HL-60/S4 (cell line): ENCODE measurements around the gene KIF16B.
"Not testable (repeated sequence)": the region's sequence is repeated elsewhere in the genome, so short reads cannot be mapped to it uniquely, and the experiment has no call there.

Experiments
- in situ Hi-C: fragments of 300-500 bp; cut with MboI; formaldehyde crosslinking; loops from 2 replicates; pipeline ENCODE4 v1.14.3; 2022; ENCODE audit warnings: low sequenced_read_pairs

The KIF16B gene

GRCh38 chr20:16527438-16527837 is 45.8 kb downstream of the KIF16B start:
- in situ Hi-C loops, result no loop called here

DNA sequence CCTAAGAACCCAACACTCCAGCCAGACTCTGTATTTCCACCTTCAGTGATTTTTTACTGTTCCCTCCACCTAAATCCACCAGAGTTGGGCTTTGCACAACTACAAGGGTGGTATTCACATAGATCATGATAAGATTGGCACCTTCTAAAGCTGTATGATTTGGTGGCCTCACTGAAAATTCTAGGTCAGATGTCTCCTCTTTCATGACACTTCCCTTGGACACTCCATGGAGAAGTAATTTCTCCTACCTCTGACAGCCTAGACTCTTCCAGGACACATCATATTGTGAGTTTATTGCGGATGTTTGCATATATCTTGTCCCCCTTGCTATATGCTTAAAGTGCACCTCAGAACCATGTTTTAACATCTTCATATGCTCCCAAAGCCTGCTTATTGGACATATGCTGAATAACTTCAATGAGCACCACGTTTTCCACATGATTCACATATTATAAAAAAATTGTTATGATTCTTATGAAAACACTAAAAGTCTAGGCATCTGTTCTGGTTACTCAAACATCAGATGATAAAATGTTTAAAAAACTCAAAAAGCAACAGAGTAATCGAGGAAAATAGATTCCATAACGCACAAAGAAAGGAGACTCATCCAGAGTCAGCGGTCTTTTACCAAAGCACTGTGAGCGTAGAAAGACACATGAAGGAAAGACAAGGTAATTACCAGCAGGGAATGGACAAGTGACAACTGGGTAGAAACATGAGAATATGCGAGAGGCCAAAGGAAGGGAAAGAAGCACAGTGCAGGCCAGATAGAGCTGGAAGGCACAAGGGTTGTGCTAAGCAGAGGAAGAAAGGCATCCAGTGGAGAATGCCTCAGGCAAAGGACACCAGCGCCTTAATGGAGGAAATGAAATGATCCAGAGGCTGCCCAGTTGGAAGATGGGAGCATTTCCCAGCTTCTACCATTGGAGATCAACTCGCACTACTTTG is 46.5 kb downstream of the KIF16B start:
- in situ Hi-C loops, result no loop called here

DNA sequence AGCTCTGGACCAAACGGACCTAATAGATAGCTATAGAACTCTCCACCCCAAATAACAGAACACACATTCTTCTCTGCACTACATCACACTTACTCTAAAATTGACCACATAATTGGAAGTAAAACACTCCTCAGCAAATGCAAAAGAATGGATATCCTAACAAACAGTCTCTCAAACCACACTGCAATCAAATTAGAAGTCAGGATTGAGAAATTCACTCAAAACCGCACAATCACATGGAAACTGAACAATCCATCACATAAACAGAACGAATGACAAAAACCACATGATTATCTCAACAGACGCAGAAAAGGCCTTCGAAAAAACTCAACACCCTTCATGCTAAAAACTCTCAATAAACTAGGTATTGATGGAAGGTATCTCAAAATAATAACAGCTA is 50.6 kb downstream of the KIF16B start:
- in situ Hi-C loops, result not testable (repeated sequence)

DNA sequence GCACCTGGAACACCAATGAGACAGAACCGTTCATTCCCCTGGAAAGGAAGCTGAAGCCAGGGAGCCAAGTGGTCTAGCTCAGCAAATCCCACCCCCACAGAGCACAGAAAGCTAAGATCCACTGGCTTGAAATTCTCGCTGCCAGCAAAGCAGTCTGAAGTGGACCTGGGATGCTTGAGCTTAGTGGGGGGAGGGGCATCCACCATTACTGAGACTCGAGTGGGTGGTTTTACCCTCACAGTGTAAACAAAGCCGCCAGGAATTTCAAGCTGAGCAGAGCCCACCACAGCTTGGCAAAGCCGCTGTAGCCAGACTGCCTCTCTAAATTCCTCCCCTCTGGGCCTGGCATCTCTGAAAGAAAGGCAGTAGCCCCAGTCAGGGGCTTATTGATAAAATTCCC is 53.1 kb downstream of the KIF16B start:
- in situ Hi-C loops, result no loop called here

GRCh38 chr20:16519673-16520072 is 53.6 kb downstream of the KIF16B start:
- in situ Hi-C loops, result not testable (repeated sequence)

- in situ Hi-C loops, result no loop called here
Observed at GRCh38 chr20:16518784-16519084, 54.5 kb downstream of the KIF16B start.

DNA sequence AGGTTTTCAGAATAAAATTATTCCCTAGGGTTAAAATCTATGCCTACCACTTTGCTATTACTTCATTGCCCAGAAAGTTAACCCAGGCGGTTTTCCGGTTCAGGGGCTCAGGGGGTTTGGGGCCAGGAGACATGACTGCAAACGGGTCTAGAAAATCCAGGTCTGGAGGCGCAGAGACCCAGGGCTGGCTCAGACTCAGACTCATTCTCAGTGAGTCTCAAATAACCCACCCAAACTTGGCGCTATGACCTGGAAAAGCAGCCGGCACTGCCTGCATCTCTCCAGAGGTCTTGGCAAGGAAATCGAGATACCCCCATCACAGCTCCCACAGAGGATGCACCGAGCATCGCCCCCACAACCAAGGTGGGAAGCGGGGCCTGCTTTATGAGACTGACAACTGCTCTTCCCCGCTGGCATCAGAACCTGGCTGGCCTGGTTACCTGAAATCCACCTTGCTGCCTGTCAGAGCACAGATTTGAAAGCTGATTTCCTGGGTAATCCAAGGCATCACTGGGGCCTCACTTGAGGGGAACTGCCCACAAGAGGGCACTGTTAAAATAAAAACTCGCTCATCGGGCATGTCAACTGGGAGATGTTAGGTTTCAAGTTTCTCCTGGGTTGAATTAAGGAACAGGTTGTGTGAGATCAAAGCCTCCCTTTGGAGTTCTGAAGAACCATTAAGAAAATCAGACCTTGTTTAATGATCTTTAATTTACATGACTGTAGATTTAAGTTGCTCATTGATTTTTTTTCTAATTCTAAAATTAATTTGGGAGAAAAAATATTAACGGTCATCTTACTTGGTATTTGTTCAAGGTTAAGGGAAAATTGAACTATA is 55.1 kb downstream of the KIF16B start:
- in situ Hi-C loops, result no loop called here

DNA sequence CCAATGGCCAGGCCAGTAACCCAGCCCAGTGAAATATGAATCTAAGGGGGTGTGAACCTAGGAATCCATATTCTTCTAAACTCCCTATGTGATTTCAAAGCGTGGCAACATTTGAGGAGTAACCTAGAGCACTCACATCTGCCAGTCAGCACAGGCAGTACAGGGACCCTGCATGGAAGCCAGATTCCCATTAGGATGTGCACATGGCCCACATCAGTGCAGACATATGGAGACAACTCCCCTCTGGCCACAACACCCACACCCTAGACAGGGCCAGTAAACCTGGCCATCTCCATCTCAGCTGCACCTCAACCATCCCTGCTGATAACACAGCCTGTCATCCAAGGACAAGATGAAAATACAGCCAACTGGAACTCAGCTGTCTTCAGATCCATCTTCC is 56.5 kb downstream of the KIF16B start:
- in situ Hi-C loops, result no loop called here

DNA sequence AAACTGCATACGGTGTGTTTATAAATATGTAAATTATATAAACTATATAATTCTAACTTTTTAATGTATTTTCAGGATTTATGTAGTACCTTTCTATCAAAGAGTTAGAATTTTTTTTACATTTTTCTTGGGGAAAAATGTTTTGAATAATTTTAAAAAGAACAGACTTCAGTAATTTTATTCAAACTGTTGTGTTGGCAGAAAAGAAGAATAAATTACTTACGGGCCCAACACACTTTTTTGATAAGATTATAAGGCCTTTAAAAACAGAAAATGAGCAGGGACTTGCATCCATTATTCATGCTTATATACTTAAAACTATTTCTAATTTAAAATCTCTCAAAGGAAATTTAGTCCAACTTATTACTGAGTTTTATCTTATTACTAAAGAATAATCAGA is 58.2 kb downstream of the KIF16B start:
- in situ Hi-C loops, result no loop called here

DNA sequence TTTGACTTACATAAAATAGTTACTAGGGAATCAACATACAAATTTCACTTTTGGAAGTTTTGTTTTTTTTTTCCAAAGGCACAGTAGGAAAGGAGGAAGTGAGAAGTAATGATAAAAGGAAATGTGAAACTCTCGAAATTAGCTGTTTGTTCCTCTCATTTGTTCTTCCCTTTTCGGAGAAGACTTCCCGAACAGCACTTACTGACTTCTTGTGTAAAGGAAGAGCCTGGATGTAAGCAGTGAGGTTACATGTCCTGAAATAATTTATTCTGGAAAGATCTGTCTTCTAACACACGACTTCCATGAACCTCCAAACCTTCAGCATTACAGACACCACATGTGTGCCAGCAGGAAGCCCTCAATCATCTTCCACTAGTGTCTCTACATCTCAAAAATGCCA is 59.1 kb downstream of the KIF16B start:
- in situ Hi-C loops, result no loop called here

DNA sequence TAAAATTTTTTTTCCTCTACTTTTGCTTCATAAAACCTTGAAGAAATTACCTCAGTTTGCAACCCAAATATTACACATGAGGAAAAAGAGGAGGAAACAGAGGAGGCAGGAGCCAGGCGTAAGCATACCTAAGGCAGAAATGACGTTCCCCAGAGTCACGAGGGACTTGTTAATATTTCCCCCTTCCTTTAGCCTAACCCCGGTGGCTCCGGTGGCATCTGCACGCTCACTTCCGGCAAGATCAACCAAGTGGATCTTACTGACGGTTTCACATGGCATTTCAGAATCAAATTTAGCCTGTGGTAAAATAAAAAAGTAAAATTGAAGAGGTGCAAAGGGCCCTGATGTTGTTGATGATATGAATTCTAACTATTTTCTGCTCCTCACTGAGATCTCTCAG is 67.4 kb downstream of the KIF16B start:
- in situ Hi-C loops, result no loop called here

GRCh38 chr20:16501301-16501700 is 71.9 kb downstream of the KIF16B start:
- in situ Hi-C loops, result no loop called here

- in situ Hi-C loops, result no loop called here
Observed at GRCh38 chr20:16500197-16500596, 73.1 kb downstream of the KIF16B start.

DNA sequence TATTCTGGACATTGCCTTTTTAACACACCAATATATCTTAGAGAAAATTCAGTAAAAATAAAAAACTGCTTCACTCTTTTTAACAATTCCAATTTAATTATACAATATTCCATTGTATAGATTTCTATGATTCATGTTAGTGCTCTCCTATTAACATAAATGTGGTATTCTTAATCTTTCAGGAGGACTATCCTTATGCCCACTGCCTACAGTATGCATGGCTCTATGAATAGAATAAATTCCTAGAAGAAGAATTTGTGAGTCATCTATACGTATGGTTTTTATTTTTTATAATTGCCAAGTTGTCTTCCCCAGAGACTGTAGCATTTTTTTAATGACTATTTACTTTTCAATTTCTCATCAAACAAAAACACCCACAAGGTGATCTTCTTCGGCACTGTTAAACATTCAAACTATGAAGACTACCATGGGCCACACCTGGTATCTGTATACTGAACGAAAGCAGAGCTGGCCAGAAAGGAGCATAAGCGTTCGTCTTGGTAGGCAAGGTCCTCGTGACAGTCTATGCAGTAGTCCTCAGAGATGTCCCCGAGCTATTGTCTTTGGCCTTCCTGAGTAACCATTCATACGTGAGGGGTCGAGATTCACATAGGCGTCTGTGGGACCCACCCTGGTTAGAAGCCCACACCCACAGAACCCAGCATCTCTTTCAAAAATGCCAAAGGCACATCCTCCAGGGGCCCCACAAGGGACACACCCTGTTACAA is 74.6 kb downstream of the KIF16B start:
- in situ Hi-C loops, result loop anchor here (25.0 kb wide), 1 partner anchor 786 kb away; no protein-coding TSS in a partner anchor

GRCh38 chr20:16497896-16498295 is 75.4 kb downstream of the KIF16B start:
- in situ Hi-C loops, result loop anchor here (25.0 kb wide), 1 partner anchor 786 kb away; no protein-coding TSS in a partner anchor

GRCh38 chr20:16493486-16493885 is 79.8 kb downstream of the KIF16B start:
- in situ Hi-C loops, result loop anchor here (25.0 kb wide), 1 partner anchor 781 kb away; no protein-coding TSS in a partner anchor

- in situ Hi-C loops, result loop anchor here (25.0 kb wide), 1 partner anchor 779 kb away; no protein-coding TSS in a partner anchor
Observed at GRCh38 chr20:16491294-16491905, 81.8 kb downstream of the KIF16B start.

GRCh38 chr20:16490696-16491095 is 82.6 kb downstream of the KIF16B start:
- in situ Hi-C loops, result loop anchor here (25.0 kb wide), 1 partner anchor 778 kb away; no protein-coding TSS in a partner anchor

DNA sequence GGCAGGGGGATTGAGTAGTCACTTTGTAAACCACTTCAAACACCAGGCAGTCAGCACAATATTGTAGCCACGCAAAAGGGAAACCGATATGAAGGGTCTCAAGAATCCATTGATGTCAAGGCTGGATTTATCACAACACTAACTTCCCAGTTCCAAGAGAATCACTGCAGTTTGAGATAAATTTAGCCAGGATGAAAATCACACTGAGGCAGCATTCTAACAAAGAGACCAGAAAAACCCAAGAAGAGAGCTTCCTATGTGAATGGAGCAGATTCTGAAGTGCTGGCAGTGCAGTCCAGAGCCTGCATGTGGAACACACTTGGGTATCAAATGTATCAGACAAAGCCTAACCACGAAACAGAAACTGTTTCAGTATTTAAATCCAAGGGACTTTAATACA is 84.6 kb downstream of the KIF16B start:
- in situ Hi-C loops, result loop anchor here (25.0 kb wide), 1 partner anchor 776 kb away; no protein-coding TSS in a partner anchor

DNA sequence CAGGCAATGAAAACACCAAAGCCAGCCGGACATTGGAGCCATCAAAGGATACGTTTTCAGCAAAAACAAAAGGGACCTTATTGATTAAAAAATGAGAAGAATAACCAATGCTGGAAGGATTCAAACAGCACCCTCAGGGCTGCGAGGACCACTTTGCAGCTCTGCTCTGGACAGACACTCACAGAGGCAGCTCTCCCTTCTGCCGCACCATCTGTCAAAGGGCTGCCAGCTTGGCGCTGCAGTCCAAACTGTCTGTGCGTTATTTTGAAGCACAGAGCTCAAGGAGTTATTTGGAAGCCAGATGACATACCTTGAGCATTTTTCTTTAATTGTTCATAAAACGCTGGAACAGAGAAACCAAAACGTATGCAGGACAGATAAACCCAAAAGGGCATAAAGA is 85.2 kb downstream of the KIF16B start:
- in situ Hi-C loops, result loop anchor here (25.0 kb wide), 1 partner anchor 776 kb away; no protein-coding TSS in a partner anchor
